Activated CD4-positive, alpha-beta T cell treated with anti-CD3 and anti-CD28 coated beads, Interleukin-2, amount 50 U/mL, for 4 hours (primary cell): ENCODE data around the gene ACVR1B.
A peak's percentile ranks its signal among the peaks of the same experiment; 100 is the strongest.

Experiments used
- DNase-seq, 2 experiments: peaks; one replicate each; pipeline ENCODE4 v3.0.0-alpha.2; 2020

The ACVR1B gene

DNA sequence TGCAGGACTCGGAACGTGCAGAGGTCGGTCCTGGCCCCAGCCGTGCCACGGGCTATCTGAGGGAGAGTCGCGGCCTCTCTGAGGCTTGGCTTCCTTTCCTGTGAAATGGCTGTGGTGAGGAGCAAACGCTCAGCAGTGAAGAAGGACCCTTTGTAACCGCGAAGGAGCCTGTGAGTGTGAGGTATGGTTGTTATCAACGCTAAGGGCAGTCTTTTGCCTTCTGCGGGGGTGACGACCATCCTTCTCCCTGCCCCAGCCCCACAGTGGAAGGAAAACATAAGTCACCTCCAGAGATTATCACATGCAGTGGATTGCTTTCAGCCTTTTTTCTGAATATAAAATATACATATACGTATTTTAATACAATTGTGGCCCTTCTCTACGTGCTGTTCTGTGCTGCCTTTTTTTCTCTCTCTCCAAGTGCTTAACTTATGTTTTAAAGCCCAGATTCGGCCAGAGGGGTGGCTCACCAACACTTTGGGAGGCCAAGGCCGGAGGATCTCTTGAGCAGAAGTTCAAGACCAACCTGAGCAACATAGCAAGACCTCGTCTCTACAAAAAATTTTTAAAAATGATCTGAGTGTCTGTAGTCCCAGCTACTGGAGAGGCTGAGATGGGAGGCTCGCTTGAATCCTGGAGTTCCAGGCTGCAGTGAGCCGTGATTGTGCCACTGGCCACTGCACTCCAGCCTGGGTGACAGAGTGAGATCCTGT lies 72.6 kb downstream of the ACVR1B start:
- DNase-seq: no peak

DNA sequence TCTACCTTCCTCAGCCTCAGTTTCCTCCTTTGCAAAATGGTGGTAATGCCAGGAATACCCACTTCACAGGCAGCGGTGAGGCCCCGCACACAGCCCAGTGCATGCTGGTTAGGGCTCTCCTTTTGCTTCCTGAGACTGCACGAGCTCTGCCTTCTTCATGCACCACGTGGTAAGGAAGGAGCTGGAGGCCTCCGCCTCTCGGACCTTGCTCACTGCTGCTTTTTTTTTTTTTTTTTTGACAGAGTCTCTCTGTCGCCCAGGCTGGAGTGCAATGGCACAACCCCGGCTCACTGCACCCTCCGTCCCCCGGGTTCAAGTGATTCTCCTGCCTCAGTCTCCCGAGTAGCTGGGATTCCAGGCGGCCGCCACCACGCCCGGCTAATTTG lies 73.3 kb downstream of the ACVR1B start:
- DNase-seq: peak; percentile 17 to 38

DNA sequence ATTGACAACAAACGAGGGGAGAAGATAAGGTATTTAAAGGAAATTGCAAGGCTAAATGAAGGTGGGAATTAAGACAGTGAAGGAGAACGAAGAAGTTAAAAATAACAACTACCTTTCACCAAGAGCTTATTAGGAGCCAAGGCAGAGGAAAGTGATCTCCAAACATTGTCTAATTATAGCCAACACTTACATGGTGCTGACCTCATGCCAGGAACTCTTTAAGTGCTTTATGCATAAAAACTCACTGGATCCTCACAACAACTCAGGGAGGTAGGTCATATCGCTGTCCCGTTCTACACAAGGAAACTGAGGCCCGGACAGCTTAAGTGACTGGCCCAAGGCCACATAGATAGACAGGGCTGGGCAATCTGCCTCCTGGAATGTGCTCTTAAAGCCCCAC lies 74.8 kb downstream of the ACVR1B start:
- no peak for DNase-seq

DNA sequence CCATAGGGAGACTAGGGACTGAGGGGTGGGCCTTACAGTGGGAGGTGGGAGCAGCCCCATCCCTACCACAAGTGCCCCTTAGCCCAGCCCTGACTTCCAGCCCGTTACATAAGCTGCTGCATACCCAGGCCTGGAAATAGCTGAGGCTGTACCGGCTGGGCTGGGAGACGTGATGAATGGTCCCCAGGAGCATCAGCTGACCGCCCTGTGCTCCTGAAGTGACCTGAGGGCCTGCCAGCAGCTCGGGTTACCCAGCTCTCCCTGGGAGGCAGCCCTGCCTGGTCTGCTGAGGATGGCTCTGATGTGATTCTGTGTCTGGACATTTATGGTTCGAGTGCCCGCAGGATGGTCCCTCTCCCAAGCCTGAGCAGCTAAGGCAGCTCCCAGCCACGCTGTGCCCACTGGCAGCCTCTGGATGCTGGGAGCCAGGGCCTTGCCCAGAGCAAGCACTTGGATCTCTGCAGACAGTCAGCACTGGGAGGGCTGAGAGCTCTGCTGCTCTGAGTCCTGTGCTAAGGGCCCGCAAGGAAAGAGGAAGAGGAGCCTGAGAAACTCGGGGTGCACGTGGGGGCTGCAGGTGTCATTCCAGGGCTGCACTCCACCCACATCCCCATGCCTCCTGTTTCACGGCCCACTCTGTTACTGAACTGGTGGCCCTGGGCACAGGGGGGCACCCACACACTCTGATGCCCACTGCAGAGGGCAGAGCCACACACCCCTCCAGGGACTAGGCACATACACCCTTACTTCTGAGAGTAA lies 75.8 kb downstream of the ACVR1B start:
- no peak for DNase-seq

DNA sequence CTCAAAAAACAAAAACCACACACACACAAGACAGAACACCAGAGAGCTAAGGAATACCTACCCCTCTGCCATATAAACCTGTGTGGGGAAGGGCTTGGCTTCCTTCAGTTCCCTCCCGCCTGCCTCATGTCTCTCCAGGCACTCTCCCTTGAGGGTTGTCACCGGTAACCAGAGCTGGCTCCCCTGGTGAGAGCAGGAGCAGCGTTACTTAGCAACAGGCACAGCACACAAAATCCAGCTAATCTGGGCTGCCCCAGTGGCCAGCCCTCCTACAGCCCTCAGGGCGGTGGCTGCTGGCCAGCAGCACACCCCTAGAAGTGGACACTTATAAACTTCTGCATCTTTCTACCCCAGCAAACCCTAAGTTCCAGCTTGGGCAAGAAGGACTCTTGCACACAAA lies 78.2 kb downstream of the ACVR1B start:
- no peak for DNase-seq

DNA sequence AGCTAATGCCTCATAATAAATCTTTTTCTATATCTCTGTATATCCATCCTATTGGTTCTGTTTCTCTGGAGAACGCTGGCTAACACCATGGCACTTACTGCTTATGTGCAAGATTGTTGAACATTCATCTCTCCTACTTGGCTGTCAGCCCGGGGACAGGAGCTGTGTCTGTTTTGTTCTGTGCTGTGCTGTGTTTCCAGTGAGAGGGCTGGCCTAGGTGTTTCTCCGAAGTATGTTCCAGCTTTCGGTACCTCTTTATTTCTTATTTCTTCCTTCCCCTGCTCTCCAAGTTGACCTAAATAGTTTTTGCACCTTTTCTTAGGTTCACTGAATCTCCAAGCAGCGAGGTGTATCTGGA lies 80.9 kb downstream of the ACVR1B start:
- no peak for DNase-seq

DNA sequence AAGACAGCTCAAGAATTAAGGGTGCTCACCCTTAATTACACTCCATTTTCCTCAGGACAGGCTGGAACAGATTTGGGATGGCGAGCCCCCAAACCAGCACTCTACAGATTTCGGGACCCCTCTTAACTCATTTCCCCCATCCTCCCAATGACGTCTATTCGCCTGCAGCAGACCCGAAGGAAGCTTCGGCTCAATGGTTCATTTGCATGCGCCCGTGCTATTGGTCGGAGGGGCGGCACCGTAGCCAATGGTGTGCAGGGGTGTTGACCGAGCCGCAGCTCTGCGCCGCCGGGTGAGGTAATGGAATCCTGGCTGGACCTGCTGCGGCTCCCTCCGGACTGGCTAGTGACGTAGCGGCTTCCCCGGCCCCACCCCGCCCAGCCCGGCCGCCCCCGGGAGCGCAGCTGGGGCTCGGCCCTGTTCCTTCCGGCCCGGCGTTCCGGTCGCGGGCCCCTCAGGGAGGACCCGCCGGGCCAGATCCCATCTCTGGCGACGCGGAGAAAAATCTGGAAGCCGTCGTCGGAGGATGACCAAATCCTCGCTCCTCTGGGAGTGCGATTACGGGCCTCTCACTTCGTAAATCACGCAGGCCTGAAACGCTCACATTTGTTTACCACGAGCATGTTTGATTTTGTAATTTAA lies 81.4 kb downstream of the ACVR1B start:
- peak; percentile 80 to 83 for DNase-seq

DNA sequence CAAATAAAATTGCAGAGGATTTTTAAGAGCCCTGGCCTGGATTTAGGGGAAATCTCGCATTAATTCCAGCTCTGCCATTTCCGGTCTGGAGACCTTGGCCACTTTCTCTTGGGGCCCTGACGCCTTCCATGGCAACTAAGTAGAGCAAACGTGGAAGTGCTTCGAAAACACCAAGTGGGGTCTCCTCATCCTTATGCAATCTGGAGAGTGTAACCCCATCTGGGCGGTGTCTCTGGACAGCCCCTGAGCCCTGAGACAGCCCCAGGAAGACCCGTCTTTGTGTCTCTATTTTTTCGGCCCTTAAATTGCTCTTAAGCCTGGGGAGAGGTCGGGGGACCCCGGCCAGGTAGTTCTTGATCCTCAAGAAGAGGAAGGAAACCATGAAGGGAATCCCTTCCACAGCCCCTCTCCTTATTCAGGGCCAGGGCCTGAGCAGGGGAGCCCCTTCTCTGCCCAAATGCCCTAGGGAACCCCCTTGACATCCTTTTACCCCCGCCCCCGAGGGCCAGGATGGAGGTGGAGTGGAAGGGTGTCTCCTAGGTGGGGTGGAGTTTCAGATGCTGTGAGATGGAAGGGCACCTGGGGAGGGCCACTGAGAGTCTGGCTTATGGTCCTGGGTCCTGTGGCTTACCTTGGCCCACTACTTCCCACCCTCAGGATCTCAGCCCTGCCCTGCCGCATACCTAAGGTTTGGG lies 82.1 kb downstream of the ACVR1B start:
- no peak for DNase-seq

DNA sequence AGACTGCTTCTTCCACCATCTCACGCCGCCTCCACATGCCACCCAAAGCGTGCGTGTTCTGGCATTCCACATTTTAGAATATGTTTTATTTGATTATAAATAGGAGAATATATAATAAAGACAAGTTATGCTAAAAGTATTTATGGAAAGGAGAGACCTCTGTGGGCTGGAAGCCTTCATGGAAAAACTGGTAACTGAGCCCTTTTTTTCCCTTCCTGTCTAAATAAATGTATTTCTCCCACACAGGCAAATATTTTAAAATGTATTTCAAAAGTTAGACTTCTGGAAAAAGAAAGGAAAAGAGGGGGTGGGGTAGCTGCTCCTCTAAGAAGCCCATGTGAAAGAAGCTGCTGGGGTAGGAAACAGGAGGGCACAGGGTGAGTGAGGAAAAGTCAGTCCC lies 83.7 kb downstream of the ACVR1B start:
- DNase-seq: no peak

DNA sequence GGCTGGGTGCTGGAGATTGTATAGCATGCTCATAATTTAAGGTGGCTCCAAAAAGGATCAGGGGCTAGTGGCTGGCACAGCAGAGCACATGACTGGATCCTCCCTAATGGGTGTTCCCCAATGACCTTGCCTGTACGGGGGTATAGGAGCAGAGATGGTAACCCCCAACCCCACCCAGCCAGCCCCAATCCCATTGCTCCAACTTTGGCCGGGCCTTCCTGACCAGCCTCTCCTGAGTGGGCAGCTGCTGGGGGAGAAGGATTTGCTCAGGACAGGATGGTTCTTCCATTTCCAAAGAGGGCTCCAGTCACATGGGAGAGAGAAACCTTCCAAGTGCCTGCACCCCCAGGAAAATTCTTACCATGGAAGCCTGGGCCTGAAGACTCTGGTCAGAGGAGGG lies 84.4 kb downstream of the ACVR1B start:
- DNase-seq: no peak

DNA sequence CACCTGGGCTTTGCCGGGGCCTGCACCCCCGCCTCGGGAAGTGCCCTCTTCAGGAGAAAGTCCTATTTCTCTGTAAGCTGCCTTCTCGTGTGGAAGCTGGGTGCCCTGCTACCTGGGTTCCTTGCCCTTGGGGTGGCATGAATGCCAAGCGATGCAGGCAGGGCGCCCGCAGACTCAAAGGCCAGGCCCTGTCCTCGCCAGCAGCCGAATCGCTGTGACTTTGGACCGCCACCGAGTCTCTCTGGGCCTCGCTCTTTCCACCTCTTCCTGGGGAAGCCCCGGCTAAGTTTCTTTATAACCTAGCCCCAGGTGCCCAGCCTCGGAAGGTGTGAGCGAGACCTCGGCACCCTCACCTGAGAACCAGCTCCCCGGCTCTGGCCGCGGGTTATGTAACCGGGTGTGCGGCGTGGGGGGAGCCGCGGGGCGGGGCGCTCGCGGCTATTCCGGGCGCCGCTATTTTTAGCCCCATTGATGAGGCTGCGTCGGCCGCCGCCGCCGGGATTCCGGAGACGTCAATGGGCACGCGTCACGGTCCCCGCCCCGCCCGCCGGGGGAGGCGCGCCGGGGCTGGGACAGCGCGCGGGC lies 85.2 kb downstream of the ACVR1B start:
- DNase-seq: peak; percentile 81 to 84

DNA sequence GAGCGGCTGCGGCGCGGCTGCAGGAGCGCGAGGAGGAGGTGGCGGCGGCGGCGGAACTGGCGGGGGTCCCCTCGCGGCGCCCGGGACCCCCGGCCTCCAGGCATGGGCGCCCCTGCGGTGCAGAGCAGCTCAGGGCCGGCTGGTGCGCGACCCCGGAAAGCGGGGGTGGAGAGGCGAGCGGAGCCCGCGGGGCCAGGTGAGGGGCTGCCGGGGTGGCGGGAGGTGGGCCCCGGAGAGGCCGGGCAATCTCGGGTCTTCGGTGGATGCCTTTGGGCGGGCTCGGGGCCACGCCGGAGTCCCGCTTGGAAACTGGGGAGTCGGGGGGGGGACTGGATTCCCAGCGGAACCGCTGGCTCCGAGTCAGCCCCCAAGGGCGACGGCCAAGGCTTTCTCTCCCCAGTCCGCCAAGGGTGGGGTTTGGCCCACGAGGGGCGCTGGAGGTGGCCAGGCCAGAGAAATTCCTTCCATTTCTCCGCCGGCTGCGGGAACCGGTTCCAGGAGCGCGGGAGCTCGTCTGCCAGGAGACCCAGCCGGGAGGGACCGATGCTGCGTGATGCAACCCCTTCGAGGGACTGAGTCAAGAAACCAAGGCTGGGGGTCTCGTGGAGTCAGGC lies 85.9 kb downstream of the ACVR1B start:
- no peak for DNase-seq

DNA sequence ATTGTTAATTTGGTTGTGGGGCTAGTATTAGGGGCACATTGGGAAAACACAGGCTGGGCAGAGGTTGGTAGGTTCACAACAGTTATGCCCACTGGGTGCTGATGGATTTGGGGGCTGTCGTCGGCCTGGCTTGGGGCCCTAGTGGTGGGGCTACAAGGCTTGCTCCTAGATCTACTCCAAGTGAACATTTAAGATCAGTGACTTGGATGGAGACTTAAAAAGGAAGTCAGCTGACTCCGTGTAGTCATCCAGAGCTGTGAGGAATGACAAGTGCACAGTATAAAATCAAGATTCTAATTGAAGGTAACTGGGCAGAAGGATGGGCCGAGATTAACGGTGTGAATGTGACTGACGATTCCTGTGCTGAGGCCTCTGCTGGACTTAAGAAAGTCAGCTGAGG lies 86.9 kb downstream of the ACVR1B start:
- no peak for DNase-seq

DNA sequence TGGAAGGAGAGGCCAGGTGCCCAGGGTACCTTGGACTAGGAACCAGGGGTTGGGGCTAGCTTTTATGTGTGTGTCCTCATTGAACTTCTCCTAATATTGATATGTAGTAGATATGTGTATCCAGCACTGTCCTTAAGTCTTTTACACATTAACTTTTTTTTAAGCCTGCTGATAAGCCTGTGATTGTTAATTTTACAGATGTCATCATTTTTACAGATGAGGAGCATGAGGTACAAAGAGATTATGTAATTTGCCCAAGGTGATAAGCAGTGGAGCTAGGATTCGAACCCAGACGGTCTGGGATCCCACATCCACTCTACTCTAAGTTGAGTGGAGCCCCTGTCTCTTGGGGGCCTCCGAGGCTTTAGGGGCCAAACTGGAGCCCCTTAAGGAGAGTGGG lies 89.5 kb downstream of the ACVR1B start:
- DNase-seq: no peak

DNA sequence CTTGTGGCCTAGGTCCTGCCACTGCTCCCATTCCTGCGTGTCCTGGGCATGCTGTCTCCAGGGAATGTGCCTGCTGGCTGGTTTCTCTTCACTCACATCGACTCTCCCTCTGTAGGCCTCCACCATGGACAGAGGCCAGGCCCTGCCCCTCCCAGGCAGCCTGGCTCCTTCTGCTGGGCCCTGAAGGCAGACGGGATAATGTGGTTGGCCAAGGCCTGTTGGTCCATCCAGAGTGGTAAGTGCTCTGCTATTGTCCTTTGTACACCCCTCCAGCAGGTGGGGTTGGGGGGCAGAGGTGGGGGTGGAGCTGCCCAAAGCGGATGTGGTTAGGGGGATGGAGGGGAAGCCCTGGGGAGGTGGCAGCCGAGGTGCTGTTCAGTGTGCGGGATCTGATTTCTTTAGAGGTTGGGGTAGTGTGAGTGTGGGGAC lies 90.2 kb downstream of the ACVR1B start:
- DNase-seq: no peak

DNA sequence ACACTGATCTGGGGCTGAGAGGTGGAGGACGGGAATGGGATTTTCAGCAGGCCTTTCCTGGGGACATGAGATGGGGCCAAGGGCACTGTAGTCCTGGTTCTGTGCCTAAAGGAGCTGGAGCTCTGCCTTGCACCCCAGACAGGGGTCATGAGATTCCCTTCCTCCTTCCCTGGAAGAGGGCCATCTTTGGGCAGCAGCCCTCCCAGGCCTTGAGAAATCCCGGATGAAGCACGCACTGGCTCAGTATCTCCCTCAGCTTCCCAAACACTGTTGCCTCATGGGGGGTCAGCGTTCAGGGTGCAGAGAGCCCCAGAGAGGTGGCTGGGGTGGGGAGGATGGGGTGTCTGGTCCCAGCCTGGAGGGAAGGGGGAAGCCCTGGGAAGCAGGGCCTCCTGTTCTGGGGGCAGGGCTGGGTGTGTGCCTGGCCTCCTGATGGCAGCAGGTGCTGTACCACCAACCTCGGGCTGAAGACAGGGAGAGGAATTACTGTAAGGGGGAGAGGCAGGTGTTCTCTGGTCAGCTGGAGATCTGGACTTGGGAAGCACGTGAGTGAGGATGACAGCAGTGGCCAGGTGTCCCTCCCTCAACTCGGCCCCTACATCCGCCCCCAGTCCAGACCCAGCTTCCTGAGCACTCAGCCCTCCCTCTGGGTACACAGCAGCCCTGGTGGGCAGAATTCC lies 91.3 kb downstream of the ACVR1B start:
- no peak for DNase-seq

DNA sequence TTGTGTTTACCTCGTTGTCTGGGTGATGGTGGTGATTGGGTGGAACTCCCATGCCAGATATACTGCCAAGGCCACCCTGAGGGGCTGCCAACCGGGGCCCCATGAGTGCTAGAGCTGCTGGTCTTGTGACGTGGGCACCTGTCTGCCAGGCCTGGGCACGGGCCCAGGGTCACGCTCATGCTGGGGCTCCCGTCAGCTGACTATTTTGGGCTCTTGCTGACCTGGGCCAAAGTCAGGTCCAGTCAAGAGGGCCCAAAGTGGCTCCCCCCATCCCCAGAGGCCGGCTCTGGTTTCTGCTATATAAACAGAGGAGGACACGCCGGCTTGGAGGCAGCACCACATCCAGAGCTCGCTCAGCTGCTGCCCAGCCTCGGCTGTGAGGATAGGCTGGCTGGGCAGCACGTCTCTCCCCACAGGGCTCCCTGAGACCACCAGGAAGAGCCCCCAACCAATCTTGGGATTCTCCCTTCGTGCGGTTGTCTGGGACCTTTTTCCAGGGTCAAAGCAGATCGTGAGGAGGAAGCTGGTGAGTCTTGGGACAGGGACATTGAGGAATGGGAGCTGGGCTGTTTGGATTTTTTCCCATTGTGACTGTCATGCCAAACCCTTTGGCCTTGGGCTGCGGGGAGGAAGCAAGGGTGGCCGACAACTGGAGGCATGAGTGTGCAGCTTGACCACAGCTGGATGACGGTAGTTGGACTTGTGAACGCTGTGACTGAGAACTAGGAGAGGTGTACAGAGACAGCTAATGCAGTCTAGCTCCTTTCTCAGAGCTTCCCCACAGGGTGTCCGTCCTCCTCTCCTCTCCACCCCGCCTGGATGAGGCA lies 92.1 kb downstream of the ACVR1B start:
- DNase-seq: no peak

DNA sequence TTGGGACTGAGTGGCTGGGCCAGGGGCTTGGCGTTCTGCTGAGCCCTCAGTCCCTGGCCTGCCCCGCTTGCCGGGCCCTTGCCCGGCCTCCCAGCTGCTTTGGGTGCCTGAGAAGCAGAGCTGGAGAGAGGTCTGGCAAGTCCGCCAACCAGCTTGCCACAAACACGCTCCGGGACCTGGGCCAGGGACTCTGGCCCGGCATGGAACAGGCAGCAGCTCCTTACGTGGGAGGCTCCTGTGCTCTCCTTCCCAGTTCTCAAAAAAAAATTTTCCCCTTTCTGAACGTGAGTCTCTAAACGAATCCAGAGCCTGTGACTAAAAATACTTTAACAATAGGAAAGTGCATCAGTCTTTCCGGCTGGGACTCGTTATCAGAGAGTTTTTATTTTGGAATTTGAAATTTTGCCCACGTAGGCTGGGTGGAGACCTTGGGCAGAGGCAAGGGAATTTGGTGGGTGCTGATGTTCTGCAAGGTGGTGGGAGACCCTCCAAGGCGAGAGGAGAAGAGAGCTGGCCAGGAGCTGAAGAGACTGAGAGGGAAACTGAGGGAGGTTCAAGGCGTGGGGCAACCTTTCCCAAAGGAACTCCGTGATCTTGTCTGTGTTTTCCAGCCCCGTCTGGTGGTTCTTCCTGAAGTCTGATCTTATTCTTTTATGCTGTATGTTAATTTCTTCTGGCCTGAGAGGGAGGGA lies 92.9 kb downstream of the ACVR1B start:
- DNase-seq: no peak

DNA sequence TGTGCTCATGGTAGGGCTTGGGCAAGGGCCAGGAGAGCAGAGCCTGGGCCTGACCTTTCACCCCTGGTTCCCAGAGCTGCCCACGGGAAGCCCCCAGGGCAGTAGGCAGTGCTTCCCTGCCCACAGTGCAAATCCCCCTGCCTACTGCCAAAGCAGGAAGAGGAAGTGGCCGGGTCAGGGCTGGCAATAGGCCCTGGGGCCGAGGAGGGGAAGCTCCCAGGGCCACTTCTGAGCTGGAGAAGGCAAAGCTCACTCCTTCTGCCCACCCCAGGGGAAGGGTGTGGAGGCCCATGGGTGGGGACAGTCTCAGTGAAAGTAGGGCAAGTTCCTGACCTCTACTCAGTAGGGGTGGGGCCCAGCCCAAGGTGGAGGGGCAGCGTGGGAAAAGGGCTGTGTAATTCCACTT lies 94.3 kb downstream of the ACVR1B start:
- DNase-seq: no peak
